AG08396 (cell line): ENCODE results near the gene ACTR2.
"Not testable (repeated sequence)": the region's sequence is repeated elsewhere in the genome, so short reads cannot be mapped to it uniquely, and the experiment has no call there.

Experiments used
- DNase-seq: peaks from one replicate; pipeline ENCODE4 v3.0.0; 2012; ENCODE audit warnings: low spot score, mixed read lengths

Gene ACTR2

DNA sequence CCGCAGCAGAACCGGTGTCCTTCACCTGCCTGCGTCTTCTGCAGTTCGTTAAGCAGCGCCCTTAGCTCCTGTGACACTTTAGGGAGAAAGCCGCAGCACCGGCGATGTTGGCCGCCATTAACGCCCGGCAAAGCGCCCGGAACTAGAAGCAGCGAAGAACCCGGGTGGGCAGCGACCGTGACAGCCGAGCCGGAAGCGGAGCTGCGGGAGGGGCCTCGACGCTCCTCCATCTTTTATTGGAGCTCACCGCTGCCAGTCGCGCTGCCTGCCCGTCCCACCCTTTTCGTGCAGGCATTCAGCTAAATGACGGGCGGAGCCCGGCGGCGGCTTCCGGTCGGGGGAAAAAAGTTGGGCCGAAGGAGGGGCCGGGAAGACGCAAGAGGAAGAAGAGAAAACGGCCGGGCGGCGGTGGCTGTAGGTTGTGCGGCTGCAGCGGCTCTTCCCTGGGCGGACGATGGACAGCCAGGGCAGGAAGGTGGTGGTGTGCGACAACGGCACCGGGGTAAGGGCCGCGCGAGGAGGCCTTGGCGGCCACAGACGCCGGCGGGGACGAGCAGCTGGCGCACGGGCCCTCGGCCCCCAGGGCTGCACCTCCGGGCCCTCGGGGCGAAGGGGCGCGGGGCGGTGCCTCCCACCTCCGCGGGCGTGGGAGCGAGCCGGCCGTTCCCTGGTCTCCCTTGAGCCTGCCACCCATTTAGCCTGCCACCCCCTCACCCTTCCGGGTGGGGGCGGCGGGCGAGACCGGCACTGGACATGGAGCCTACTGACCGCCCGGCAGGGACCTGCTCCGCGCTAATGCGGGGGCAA is at the start of gene ACTR2:
TSS of gene ACTR2 (plus strand) at position 376 of the 807 bp plus-strand sequence. CDS start at position 455, 79 bp downstream.
- DNase-seq: peak; percentile 96

DNA sequence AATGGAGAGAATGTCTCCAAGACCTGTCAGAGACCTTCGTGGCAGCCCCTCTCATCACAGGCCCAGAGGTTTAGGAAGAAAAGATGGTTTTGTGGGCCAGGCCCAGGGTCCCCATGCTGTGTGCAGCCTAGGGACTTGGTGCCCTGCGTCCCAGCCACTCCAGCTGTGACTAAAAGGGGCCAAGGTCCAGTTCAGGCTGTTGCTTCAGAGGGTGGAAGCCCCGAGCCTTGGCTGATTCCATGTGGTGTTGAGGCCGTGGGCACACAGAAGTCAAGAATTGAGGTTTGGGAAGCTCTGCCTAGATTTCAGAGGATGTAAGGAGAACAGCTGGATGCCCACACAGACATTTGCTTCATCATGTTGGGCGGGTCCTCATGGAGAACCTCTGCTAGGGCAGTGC is 45.1 kb upstream of the ACTR2 start:
- DNase-seq: no peak

DNA sequence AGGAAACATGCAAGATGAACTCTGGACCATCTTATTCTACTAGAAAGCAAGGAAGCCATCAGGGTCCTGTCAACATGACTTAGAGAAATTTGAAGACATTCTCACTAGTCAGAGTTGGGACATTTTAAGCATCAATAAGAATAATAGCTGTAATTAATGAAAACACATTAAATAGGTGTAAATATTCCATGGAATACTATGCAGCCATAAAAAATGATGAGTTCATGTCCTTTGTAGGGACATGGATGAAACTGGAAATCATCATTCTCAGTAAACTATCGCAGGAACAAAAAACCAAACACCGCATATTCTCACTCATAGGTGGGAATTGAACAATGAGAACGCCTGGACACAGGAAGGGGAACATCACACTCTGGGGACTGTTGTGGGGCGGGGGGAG is 44.2 kb upstream of the ACTR2 start:
- DNase-seq: not testable (repeated sequence)

DNA sequence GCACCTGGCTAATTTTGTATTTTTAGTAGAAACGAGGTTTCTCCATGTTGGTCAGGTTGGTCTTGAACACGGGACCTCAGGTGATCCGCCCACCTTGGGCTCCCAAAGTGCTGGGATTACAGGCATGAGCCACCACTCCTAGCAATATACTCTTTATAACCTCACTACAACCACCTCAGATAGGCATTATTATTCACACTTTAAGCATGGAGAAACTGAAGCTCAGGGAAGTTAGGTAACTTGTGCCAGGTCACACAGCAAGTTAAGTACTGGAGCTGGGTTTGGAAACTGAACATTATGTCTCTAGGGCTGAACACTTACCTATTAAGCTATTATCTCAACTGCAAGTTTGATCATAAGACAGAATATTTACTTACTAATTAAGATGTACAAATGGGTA is 42.6 kb upstream of the ACTR2 start:
- no peak for DNase-seq

DNA sequence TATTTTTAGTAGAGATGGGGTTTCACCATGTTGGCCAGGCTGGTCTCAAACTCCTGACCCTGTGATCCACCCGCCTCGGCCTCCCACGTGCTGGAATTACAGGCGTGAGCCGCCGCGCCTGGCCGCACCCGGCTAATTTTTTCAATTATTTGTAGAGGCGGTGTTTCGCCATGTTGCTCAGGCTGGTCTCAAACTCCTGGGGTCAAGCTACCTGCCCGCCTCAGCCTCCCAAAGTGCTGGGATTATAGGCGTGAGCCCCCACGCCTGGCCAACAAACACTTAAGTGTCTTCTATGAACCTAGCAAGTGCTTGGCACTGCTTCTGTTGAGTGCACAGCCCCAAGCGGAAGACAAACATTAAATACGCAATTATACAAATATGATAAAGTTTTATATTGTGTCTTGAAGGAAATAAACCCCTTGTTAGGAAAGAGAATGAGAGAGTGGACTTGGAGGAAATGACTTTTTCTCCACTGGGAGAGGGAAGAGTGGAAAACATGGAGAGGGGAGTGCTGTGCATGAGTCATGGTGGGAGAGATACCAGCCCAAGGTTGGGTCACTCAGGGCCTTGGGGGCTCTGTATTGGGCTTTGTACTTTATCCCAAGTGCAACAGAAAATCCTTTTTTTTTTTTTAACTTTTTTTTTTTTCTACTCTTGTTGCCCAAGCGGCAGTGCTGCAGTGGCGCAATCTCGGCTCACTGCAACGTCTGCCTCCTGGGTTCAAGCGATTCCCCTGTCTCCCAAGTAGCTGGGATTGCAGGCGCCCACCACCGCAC is 41.4 kb upstream of the ACTR2 start:
- no peak for DNase-seq

DNA sequence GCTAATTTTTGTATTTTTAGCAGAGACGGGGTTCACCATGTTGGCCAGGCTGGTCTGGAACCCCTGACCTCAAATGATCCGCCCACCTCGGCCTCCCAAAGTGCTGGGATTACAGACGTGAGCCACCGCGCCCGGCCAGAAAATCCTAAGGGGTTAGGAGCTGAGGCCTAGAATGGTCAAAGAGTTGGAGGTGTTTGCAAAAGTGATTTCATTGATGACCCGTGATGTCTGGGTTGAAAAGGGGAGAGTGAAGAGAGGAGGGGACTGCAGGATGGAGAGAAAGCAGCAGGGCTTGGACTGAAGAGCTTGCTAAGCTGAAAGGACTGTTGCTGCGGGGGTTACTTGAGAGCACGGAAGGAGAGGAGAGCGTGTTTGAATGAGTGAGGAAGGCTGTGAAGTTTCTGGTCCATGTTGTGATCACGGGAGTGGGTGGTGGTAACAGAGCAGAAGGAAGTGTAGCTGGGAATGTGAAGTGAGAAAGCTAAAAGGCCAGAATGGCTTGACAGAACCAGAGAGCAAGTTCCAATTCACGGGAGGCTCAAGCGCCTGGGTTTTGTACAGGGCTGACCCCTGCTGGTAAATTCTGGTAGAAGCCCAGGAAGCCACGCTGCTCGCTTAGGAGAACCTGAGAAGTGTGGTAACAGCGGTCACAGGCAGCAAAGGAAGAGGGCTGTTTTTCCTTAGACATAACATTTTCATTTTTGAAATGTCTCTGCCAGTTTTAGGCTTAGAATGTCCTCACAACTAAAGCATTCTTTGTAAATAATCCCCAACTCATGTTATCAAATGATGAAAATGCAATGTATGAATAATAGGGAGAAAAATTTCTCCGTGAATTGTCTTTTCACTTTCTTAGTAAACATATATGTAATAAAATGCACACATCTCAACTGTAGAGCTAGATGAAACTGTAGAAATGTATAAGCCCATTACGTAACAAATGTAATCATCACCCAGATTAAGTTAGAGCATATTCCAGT is 40.5 kb upstream of the ACTR2 start:
- DNase-seq: peak; percentile 88

DNA sequence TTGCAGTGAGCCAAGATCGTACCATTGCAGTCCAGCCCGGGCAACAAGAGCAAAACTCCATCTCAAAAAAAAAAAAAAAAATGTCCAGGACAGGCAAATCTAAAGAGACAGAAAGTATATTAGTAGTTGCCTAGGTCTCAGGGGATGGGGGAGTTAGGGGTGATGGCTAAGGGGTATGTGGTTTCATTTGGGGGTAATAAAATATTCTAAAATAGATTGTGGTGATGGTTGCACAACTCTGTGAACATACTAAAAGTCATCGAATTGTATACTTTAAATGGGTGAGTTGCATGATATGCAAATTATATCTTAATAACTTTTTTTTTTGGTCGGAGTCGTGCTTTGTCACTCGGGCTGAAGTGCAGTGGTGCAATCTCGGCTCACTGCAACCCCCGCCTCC is 34.2 kb upstream of the ACTR2 start:
- no peak for DNase-seq

DNA sequence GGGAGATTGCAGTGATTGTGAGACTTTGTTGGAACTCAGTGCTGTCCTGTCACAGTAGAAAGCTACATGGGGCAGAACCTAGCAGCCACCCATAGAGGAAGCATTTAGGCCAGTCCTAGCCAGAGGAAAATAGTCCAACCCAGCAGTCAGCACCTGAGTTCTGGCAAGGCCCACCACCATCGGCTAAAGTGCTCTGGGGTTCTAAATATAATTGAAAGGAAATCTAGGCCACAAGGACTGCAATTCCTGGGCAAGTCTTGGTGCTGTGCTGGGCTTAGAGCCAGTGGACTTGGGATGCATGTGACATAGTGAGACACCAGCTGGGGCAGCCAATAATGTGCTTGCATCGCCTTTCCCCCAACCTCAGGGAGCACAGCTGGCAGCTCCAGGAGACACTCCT is 28.9 kb upstream of the ACTR2 start:
- DNase-seq: peak; percentile 38

DNA sequence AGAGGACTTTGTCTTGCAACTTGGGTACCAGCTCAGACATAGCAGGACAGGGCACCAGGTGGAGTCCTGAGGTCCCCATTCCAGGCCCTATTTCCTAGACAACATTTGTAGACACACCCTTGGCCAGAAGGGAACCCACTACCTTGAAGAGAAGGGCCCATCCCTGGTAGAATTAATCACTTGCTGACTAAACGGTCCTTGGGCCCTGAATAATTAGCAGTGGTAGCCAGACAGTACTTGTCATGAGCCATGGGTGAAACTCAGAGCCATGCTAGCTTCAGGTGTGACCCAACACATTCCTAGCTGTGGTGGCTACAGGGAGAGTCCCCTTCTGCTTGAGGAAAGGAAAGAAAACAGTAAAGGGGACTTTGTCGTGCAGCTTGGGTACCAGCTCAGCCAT is 28.5 kb upstream of the ACTR2 start:
- DNase-seq: no peak

DNA sequence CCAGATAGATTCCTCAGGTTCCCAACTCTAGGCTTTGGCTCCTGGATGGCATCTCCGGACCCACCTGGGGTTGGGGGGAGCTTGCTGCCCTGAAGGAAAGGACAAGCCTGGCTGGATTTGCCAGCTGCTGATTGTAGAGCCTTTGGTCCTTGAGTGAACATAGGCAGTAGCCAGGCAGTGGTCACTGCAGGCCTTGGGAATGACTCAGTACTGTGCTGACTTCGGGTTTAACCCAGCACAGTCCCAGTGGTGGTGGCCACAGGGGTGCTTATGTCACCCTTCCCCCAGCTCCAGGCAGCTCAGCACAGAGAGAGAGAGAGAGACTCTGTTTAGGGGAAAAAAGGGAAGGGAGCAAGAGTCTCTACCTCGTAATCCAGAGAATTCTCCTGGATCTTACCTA is 27.7 kb upstream of the ACTR2 start:
- DNase-seq: peak; percentile 52

DNA sequence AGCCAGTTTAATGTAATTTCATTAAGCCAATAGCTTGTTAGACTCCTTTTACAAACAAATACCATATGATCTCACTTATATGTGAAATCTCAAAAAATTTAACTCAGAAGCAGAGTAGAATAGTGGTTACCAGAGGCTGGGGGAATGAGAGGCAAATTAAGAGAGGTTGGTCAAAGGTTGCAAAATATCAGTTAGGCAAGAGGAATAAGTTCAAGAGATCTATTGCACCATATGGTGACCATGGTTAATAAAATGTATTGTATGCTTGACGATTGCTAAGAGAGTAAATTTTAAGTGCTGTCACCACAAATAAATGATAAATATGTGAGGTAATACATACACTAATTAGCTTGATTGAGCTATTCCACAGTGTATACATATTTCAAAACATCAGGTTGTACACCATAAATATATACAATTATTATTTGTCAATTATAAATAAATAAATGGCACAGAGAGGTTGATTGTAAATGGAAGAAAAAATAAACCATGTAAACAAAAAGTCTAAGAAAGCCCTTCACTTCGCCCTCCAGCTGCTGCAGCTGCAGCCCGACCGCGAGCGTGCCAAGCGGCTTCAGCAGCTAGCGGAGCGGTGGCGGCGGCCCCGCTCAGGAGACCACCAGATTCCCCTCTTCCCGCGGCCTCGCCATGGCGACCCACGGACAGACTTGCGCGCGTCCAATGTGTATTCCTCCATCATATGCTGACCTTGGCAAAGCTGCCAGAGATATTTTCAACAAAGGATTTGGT is 23.0 kb upstream of the ACTR2 start:
- no peak for DNase-seq

DNA sequence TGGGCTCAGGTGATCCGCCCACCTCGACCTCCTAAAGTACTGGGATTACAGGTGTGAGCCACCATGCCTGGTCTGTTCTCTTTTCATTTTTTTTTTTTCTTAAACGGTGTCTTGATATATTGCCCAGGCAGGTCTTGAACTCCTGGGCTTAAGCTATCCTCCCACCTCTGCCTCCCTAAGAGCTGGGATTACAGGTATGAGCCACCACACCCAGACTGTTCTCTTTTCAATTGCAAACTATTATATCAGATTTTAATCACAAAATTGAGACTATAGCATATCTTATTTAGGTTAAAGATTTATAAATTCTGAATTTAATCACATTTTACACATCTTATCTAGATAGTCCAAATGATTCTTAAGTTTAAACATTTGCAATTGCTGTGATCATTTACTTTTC is 15.5 kb upstream of the ACTR2 start:
- DNase-seq: no peak

DNA sequence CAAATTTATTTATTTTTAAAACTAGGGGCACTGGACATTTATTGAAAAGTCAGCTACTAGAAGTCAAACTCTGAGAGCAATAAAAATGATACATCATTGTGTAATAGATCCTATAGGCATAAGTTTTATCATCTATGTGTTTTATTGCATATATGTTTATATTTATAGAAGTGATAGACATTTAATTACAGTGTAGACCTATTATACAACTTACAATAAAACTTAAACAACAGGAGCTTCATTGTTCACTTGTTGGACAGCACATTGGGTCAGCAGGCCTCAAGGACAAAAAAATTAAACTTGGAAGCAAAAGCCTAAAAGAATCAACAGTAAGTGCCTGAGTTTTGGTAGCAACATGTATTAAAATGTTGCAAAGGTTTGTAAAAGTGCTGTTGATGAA is 15.0 kb upstream of the ACTR2 start:
- no peak for DNase-seq

DNA sequence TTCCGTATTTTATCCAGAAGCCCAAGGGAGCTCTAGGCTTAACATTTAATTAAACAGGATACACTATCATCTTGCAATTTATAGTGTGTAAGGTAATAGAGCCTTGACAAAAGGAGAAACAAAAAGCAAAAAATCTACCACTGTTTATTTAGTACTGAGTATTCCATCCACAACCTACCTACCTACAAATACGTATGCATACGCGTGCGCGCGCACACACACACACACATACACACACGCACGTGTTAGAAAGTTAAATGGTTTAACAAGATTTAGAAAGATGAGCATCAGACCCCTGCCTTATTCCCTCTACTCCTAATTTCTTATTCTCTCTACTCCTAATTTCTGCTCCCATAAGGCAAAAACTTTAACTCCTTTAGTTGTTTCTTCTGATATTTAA is 14.6 kb upstream of the ACTR2 start:
- DNase-seq: no peak

DNA sequence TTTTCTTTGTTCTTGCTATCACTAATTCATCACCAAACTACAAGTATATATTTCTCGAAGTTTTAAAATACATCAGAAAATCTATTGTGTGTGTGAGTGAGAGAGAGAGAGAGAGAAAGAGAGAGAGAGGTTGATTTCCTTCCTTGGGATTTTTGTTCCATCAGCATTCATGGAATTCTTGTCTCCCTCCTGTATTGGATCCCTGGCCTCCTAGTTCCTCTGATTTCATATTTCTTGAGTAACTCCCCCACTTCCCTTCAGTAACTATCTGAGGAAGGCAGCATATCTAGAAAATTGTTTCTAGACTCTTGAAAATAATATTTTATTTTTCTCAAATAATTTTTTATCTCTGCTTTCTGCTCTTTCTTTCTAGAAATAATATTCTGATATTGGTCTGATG is 13.3 kb upstream of the ACTR2 start:
- DNase-seq: no peak

DNA sequence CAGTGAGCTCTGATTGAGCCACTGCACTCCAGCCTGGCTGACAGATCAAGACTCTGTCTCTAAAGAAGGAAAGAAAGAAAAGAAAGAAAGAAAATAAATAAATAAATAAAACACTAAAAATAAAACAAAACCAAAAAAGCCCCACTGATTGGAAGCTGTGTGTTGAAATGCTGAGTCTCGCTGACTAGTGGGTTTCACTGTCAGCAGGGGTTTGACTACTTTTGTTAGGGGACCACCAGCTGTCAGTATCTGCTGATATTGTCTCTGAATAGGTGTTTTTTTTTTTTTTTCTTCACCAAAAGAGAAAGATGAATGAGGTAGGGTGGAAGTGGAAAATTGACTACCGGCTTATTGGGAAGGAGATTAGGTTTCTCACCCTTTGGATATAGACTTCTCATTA is 12.8 kb upstream of the ACTR2 start:
- no peak for DNase-seq

DNA sequence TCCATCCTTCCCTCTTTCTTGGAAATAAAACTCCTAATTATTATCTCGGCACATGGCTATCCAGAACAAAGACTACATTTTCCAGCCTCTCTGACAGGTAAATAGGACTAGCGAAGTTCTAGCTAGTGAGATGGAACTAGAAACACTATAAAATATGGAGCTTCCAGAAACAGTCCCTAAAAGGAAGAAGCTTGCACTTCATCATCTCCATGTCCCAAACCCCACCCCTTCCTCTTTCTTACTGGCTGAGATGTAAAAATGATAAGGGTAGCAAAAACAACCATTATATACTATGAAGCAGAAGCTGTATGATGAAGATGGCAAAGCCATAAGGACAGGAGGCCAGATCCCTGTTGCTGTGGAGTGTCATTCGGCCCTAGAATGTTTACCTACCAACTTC is 11.7 kb upstream of the ACTR2 start:
- no peak for DNase-seq

DNA sequence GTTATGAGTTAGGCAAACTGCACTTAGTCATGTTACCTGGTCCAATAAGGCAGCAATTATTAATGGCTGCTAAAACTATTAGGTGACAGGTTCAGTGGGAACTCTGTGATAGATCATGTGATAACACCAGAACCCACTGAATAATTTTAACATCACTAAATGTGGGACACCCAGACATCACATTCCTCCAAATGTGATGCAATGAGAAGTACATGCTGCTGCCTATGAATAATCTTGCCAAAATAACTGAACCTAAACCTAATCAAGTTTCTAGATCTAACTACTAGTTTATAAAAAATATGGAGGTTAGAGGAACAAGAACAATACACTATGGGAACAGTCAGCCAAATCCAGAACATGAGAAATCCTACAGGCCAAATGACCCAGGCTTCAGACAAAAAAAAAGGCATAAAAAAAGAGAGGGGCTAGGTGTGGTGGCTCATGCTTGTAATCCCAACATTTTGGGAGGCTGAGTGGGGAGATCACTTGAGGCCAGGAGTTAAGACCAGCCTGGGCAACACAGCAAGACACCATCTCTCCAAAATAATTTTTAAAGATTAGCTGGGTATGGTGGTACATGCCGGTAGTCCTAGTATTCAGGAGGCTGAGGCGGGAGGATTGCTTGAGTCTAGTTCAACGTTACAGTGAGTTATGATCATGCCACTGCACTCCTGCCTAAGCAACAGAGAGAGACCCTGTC is 7.0 kb upstream of the ACTR2 start:
- DNase-seq: no peak

DNA sequence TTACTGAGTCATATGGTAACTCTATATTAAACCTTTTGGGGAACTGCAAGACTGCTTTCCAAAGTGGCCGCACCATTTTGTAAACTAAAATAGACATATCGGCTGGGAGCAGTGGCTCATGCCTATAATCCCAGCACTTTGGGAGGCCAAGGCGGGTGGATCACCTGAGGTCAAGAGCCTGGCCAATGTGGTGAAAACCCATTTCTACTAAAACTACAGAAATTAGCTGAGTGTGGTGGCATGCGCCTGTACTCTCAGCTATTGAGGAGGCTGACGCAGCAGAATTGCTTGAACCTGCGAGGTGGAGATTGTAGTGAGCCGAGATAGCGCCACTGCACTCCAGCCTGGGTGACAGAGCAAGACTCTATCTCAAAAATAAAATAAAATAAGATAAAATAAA is 6.4 kb upstream of the ACTR2 start:
- DNase-seq: not testable (repeated sequence)

DNA sequence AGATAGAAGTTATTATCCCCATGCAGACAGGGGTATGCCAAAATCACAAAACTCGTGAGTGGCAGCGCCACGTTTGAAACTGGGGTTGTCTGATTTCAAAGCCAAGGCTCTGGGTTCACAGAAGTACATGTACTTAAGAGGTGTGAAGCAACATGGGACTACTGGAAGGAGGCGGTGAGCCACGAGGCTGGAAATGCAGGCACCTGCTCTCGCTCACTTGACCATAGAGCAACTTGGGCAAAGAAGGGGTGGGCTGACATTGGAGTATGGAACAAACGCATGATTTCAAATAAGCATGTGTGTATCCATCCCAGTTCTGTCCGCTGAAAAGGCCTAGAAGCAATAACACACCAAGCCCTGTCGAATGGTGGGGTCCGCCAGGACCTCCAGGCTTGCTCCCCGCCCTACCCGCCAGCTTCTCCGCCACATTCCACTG is 593 bp upstream of the ACTR2 start:
- DNase-seq: no peak

DNA sequence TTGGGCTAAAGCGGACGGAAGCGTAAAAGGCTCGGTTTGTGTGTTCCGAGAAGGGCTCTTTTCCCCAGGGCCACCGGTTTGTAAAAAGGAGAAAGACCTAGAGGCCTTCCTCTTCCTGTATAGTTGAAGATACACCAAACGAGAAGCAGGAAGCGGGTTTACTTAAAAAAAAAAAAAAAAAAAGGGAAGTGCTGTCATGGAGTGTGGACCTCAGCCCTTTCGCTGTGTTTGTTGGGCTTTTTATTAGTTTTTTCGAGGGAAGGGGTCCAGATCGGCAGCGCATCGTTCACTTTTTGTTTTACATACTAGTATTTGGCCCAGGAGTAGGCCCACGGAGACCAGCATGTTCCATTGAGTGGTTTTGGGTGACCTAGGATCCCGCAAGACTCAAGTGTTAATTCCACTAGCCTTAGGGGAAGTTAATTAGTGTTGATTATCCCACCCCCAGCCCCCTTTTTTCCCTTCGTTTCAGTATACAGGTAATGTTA is 676 bp downstream of the ACTR2 start:
- DNase-seq: no peak
